Duodenal mucosa (tissue), 2 donors: ENCODE measurements around the gene COL23A1.

Source experiments
- H3K27ac ChIP-seq: one replicate; pipeline ENCODE4 v1.7.0; 2013; ENCODE audit warnings: low read depth, low read length
- H3K27me3 ChIP-seq, 2 donors: one replicate each; pipeline ENCODE4 v1.7.0; 2013; ENCODE audit warnings: low read length in 2 of 2, control low read depth in 1 of 2; ENCODE audit not compliant: insufficient read depth in 2 of 2, control insufficient read depth in 1 of 2
- H3K36me3 ChIP-seq, 2 donors: one replicate each; pipeline ENCODE4 v1.7.0; 2013; ENCODE audit warnings: low read length in 2 of 2, control low read depth in 1 of 2; ENCODE audit not compliant: insufficient read depth in 2 of 2, control insufficient read depth in 1 of 2
- H3K4me1 ChIP-seq, 2 donors: one replicate each; pipeline ENCODE4 v1.7.0; 2013; ENCODE audit warnings: low read length in 2 of 2, control low read depth in 1 of 2; ENCODE audit not compliant: insufficient read depth in 2 of 2, control insufficient read depth in 1 of 2
- H3K4me3 ChIP-seq, 2 donors: one replicate each; pipeline ENCODE4 v1.7.0; 2013; ENCODE audit warnings: low read length in 2 of 2, low read depth in 1 of 2
- H3K9ac ChIP-seq, 2 donors: one replicate each; pipeline ENCODE4 v1.7.0; 2013; ENCODE audit warnings: low read length in 2 of 2, low read depth in 1 of 2
- H3K9me3 ChIP-seq, 2 donors: one replicate each; pipeline ENCODE4 v1.7.0; 2013; ENCODE audit warnings: low read length in 2 of 2, control low read depth in 1 of 2; ENCODE audit not compliant: control insufficient read depth in 1 of 2

COL23A1 gene

DNA sequence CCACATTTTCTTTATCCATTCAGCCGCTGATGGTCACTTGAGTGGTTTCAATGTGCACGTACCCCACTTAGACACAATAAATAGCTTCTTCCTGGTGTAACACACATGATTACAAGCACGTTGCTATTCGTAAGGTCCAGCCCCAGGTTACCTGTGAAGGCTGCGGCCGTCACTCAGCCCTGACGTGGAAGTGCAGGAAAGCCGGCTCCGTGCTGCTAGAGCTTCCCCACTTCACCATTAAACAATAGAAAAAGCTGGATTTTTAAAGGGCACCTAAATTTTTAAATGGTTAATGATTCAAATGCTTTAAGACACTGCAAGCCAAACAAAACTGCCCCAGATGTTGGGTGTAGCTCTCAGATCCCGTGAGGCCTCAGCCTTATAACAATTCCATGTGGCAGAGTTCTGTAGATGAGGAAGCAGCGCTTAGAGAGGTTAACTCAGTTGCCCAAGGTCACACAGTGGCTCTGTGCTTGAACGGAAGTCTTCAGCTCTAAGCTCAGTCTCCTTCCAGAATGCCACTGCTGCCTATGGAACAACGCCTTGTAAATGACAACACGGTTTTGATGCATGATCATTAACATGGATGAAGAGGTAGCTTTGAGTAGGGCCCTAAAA lies 125.7 kb downstream of the COL23A1 start:
- Histone ChIP-seq H3K27ac (no peak overlapping the region), H3K9ac (no peak overlapping the region), H3K36me3 (no peaks in the 10 kb centered on the region), H3K27me3 (no peaks in the 10 kb centered on the region), H3K9me3 (no peaks in the 10 kb centered on the region), H3K4me1 (peaks cover 0 to 17% of the 10 kb centered on the region in 2 donors), H3K4me3 (no peak overlapping the region)

DNA sequence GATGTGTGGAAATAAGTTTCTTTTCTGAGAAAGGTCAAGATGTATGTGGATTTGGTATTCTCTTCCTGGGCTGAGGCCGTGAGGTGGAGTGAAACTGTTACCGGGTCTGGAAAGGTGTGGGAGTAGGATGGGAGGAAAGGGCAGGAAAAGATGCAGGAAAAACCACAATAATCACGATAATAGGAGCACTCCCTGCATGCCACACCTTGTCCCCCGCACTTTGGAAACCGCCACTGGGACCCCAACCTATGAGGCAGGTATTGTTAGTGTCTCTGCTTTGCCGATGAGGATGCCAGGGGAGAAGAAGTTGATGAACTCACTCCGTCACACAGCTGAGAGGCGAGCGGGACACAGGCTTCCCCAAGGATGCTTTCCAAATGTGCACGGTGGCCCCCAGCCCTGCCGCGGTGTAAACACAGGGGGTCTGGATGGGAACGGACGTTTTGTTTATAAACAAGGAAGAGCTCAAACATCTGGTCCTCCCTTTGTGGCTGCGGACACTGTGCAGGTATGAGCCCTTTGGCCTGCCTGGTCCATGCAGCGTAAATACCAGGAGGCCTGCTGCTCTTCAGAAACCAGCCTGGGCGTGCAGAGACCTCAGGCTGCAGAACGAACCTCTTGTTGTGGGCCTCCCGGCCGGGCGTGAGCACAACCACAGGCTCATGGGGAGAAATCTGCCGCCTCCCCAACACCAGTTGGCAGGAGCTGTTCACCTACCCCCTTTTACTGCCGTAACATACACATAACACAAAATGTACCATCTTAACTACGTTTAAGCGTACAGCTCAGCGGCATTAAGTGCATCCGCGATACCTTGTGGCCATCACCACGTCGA lies 126.7 kb downstream of the COL23A1 start:
- Histone ChIP-seq H3K9me3 (no peaks in the 10 kb centered on the region), H3K4me1 (peaks cover 0 to 14% of the 10 kb centered on the region in 2 donors), H3K36me3 (no peaks in the 10 kb centered on the region), H3K9ac (no peak overlapping the region), H3K4me3 (no peak overlapping the region), H3K27ac (no peak overlapping the region), H3K27me3 (no peaks in the 10 kb centered on the region)

DNA sequence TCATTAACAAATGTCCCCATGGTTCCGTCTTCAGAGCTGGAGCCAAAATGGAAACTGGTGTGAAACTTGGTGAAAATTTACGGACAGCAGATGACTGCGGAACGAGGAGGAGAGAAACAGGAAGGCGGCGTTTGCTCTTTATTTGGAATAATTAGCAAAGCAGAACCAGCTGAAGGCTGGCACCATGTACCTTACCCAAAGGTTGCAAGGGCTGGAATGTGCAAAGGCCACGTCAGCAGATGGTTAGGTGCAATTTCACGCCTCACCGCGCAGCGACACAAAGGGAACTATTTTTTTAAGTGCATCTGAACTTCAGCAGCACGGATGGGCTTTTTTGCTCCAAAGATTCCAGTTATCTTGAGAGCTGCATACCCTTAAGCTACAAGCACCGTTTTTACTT lies 127.4 kb downstream of the COL23A1 start:
- peaks cover 0 to 7% of the 10 kb centered on the region in 2 donors for H3K4me1 ChIP-seq
- H3K27ac ChIP-seq = no peak overlapping the region
- H3K9me3 ChIP-seq = no peaks in the 10 kb centered on the region
- no peak overlapping the region for H3K9ac ChIP-seq
- H3K4me3 ChIP-seq = no peak overlapping the region
- no peaks in the 10 kb centered on the region for H3K27me3 ChIP-seq
- H3K36me3 ChIP-seq = no peaks in the 10 kb centered on the region

DNA sequence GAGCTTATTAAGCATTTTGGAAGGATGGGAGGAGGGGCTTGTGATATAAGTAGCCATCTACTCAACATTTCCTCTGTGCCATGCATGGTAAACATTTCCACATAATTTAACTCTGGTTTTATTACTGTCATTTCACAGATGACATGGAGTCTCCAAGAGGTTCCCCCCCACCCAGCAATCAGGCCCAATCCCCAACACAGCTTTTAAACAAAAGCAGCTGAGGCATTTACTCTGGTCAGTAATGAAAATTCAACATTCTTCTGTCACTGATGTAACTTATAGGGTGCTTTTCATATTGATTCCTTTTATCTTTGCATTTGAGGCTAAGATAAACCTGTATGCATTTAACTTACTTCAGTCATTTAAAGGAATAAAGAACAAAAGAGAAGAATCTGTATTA lies 128.1 kb downstream of the COL23A1 start:
- no peaks in the 10 kb centered on the region for H3K36me3 ChIP-seq
- no peak overlapping the region for H3K9ac ChIP-seq
- H3K4me1 ChIP-seq = peaks cover 0 to 7% of the 10 kb centered on the region in 2 donors
- no peaks in the 10 kb centered on the region for H3K27me3 ChIP-seq
- H3K27ac ChIP-seq = no peak overlapping the region
- H3K4me3 ChIP-seq = no peak overlapping the region
- H3K9me3 ChIP-seq = no peaks in the 10 kb centered on the region

DNA sequence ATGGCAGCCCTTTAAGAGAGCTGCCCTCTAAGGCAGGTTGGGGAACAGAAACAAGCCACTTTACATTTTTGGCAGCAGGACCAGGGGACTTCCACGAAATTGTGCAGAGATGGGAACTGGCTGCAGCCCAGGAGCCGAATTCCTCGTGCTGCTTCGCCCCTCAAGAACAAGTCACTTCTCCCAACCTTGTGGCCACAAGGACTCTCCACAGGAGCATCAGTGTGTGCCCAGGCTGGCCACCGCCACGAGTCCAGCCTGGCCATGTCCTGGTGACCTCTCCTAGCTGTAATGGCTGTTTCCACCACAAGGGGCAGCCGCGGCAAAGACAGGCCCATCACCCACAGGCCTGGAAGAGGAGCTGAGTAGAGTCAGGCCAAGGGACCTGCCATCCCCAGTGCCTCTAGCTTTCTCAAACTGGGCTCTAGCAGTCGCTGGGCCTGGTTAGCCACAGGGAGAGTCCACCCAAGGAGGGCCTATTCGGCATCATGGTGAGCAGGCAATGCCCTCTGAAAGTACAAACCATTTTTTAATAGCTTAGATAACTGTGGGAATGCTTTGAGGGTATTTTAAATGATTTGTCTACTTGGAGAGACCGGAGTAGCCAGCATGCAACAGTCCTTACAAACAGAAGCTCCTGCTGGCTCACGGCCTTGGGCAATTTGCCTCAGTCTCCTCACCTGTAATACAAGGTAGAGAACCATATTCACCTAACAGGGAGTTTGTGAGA lies 129.0 kb downstream of the COL23A1 start:
- Histone ChIP-seq H3K27me3 (no peaks in the 10 kb centered on the region), H3K27ac (no peak overlapping the region), H3K4me1 (peaks cover 0 to 4% of the 10 kb centered on the region in 2 donors), H3K4me3 (no peak overlapping the region), H3K9ac (no peak overlapping the region), H3K9me3 (no peaks in the 10 kb centered on the region), H3K36me3 (no peaks in the 10 kb centered on the region)

DNA sequence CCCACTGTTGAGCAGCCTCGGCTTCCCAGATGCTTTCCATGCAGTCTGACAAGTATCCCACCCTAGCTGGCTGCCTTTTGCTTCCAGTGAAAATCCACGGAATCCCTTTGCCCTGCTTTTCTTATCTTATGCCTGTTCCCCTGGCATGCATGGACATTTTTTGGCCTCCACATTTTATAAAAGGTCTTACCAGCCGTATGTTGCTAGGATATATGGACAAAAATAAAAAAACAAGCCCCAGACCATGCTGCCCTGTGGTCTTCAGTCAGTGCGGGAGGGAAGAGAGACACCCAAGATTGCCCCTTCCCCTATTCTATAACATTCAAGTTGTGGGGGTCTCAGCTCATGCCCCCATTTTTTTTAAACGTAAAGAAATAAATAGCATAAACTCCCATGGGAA lies 129.6 kb downstream of the COL23A1 start:
- H3K9me3 ChIP-seq = no peaks in the 10 kb centered on the region
- H3K27ac ChIP-seq = no peak overlapping the region

DNA sequence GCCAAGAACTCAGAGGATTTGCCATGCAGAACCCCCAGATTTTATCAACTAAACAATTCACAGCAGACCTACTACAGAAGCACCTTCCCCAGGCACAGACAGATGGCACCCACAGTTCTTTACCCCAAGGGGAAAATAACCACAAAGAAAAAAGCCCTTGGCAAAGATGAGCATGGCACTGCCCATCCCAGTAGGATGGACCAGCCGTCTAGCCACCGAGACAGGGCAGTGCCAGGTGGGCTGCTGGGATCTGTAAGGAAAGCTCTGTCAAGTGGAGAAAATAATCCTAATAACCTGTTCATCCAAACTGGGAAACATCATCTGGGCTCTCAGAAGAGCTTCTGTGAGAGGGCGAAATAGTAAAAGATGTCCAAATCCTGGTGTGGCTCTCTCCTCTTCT lies 130.0 kb downstream of the COL23A1 start:
- Histone ChIP-seq H3K4me1 (peaks cover 0 to 4% of the 10 kb centered on the region in 2 donors), H3K4me3 (no peak overlapping the region), H3K36me3 (no peaks in the 10 kb centered on the region), H3K27me3 (no peaks in the 10 kb centered on the region), H3K9me3 (no peaks in the 10 kb centered on the region), H3K9ac (no peak overlapping the region), H3K27ac (no peak overlapping the region)

More for the DNA sequence above, 129.6 kb downstream of the COL23A1 start:
- Histone ChIP-seq H3K4me1 (peaks cover 0 to 4% of the 10 kb centered on the region in 2 donors), H3K9ac (no peak overlapping the region), H3K36me3 (no peaks in the 10 kb centered on the region), H3K4me3 (no peak overlapping the region), H3K27me3 (no peaks in the 10 kb centered on the region)

DNA sequence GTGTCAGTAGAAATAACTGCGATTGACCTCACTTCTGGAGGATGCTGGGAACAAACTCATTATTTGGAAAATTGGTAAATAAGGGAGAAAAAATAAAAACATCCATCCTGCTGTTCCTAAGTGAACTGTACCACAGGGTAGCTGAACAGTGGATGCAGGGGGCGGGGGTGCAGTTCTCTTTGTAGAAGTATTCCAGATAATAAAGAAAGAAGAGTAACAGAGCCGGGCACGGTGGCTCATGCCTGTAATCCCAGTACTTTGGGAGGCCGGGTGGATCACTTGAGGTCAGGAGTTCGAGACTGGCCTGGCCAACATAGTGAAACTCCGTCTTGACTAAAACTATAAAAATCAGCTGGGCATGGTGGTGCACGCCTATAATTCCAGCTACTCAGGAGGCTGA lies 132.1 kb downstream of the COL23A1 start:
- Histone ChIP-seq H3K9ac (no peak overlapping the region), H3K27me3 (no peaks in the 10 kb centered on the region), H3K4me1 (peaks cover 0 to 4% of the 10 kb centered on the region in 2 donors), H3K36me3 (no peaks in the 10 kb centered on the region), H3K4me3 (no peak overlapping the region), H3K9me3 (no peaks in the 10 kb centered on the region), H3K27ac (no peak overlapping the region)

DNA sequence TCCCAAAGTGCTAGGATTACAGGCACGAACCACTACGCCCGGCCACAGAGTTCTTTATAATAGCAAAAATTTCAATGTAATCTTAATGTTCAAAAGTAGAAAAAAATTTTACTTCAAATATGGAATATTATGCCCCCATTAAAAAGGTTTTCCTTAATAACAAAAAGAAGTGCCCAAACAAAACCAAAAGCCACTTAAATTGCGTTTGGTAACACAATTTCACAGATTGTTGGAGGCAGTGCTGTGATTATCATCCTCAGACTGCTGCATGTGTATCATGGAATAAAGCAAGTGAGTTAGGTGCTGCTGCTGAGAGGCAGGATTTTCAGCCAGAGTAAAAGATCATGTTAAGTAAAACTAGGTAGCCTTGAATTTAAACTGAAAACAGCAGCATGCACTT lies 132.7 kb downstream of the COL23A1 start:
- Histone ChIP-seq H3K27me3 (no peaks in the 10 kb centered on the region), H3K4me1 (peaks cover 0 to 4% of the 10 kb centered on the region in 2 donors), H3K36me3 (no peaks in the 10 kb centered on the region), H3K4me3 (no peak overlapping the region), H3K9me3 (no peaks in the 10 kb centered on the region), H3K27ac (no peak overlapping the region), H3K9ac (no peak overlapping the region)

DNA sequence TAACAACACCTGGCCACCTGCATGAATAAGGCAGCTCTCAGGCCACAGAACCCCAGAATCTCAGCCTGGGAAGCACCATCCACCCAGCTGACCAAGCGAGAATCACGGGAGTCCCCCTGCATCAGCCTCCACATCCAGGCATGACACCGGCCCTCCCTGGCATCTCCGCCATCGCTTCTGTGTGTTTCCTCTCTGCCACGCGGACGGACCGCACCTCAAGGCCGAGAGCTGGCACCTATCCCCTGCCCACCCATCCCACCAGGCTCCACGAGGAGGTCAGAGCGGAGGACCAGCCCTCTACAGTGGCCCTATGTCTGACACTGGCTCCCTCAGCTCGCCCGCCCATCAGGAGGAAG lies 134.7 kb downstream of the COL23A1 start:
- Histone ChIP-seq H3K27me3 (no peaks in the 10 kb centered on the region), H3K36me3 (no peaks in the 10 kb centered on the region), H3K9ac (no peak overlapping the region), H3K4me3 (no peak overlapping the region), H3K9me3 (no peaks in the 10 kb centered on the region), H3K4me1 (no peaks in the 10 kb centered on the region), H3K27ac (no peak overlapping the region)
